Tibial nerve (tissue), 4 donors: ENCODE measurements around the gene CXCL12. TPM values are rescaled to one million over a fixed set of nuclear protein-coding genes. Genes with fewer than 3 reads are reported as not detected.

Experiments used
- DNase-seq, 2 donors: peaks; one replicate each; pipeline ENCODE4 v3.0.0-alpha.2; 2019; ENCODE audit warnings: low spot score in 2 of 2
- H3K27ac ChIP-seq, 4 donors: fragments of 200-600 bp; sonication (generic) in 3 of 4; one replicate each; pipeline ENCODE4 v1.5.1; 2017 to 2019; ENCODE audit warnings: mild to moderate bottlenecking in 1 of 4
- H3K27me3 ChIP-seq, 2 donors: fragments of 200-600 bp; sonication (generic) in 1 of 2; one replicate each; pipeline versions ENCODE4 v1.5.1 to v1.6.0; 2017 to 2019
- H3K36me3 ChIP-seq, 3 donors: fragments of 200-600 bp; sonication (generic); one replicate each; pipeline ENCODE4 v1.5.1; 2018 to 2019
- H3K4me1 ChIP-seq, 4 donors: fragments of 200-600 bp; sonication (generic) in 3 of 4; one replicate each; pipeline ENCODE4 v1.5.1; 2017 to 2019
- H3K4me3 ChIP-seq, 4 donors: fragments of 200-600 bp; sonication (generic) in 3 of 4; one replicate each; pipeline ENCODE4 v1.5.1; 2017 to 2019; ENCODE audit warnings: mild to moderate bottlenecking in 1 of 4, moderate library complexity in 1 of 4
- H3K9me3 ChIP-seq, 4 donors: fragments of 200-600 bp; sonication (generic) in 3 of 4; one replicate each; pipeline ENCODE4 v1.5.1; 2017 to 2019
- CTCF ChIP-seq, 5 experiments: fragments of 200-600 bp in 3 of 5; fragments of 450-650 bp in 2 of 5; sonication (generic) in 3 of 5; IDR thresholded peaks; one replicate each; pipeline ENCODE4 v1.5.1; 2016 to 2019; ENCODE audit warnings: antibody characterized with exemption in 5 of 5, mild to moderate bottlenecking in 3 of 5, moderate library complexity in 2 of 5
- EP300 ChIP-seq, 2 donors: sonication (generic); formaldehyde crosslinking; IDR thresholded peaks; one replicate each; pipeline ENCODE4 v1.6.1; 2017; ENCODE audit warnings: antibody characterized with exemption in 2 of 2, mild to moderate bottlenecking in 1 of 2
- POLR2A ChIP-seq, 2 donors: fragments of 450-650 bp; IDR thresholded peaks; one replicate each; pipeline ENCODE4 v1.6.1; 2017; ENCODE audit warnings: antibody characterized with exemption in 2 of 2, mild to moderate bottlenecking in 2 of 2, moderate library complexity in 2 of 2
- WGBS, 2 donors: methylation state at CpG; one replicate each; pipeline ENCODE4 v1.1.5; 2018; 5-methylcytosine and 5-hydroxymethylcytosine counted together
- total RNA-seq, 4 donors: library from RNA; depleted of rRNA; stranded (reverse); fragments of >200 nt; gene quantifications; one replicate each; pipeline ENCODE4 v1.1.0, GENCODE V29; 2016

The CXCL12 gene
- total RNA-seq, 4 donors from 2014 or later, result 35.0 to 119 (median 86.4) TPM

DNA sequence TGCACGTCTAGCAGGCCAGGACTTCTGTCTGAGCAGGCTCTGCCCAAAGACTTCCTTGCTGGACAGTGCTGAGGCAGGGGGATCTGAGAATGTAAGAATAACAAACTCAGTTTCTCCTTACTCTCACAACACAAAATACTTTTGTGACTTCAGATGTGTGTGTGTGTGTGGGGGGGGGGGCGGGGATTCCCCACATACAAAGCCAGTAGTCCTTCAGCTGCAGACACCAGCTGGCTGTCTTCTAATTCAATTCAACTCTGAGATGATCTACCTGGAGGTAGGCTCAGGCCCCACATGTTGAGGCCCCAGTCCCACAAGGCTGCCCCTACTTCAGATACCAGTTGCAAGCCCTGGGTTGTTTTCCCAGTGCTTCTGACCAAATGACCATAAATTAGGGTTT is 4.7 kb upstream of the CXCL12 start:
- Histone ChIP-seq H3K27ac (no peak overlapping the region), H3K4me3 (no peak overlapping the region), H3K4me1 (peaks cover 0 to 22% (median 0%) of the 10 kb centered on the region in 4 donors), H3K9me3 (no peaks in the 10 kb centered on the region), H3K36me3 (no peaks in the 10 kb centered on the region), H3K27me3 (peaks cover 0 to 17% of the 10 kb centered on the region in 2 donors)
- DNase-seq, result no peak
- TF ChIP-seq CTCF (IDR thresholded peaks at IDR 0.05), result no peak
- 62 to 77% methylated on average over 2 of the region's 2 CpGs for WGBS, 2 donors

DNA sequence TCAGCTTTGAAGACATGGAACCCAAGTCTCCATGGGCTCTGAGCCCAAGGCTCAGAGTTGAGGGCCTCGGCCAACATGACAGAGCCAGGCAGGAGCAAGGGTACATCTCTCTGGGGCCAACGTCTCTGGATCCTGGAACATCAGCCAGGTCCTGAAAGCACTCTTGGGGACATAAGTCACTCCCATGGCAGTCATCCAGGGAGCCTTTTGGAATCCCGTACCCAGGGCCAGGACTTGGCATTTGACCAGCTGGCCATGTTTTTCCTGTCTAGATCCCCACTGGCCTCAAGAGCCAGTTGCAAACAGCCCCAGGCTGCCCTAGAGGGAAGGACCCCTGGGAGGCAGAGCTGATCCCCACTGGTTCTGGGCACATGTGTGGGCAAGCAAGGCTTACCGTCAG is 4.3 kb upstream of the CXCL12 start:
- peaks cover 0 to 21% of the 10 kb centered on the region in 2 donors for H3K27me3 ChIP-seq
- no peak for TF ChIP-seq CTCF (IDR thresholded peaks at IDR 0.05)
- TF ChIP-seq EP300 (IDR thresholded peaks at IDR 0.05), result no peak
- TF ChIP-seq POLR2A (IDR thresholded peaks at IDR 0.05), result no peak
- no peak for DNase-seq

GRCh38 chr10:44388641-44389040 is 3.7 kb upstream of the CXCL12 start:
- no peak for DNase-seq
- Histone ChIP-seq H3K4me3 (no peak overlapping the region), H3K27ac (no peak overlapping the region), H3K4me1 (peaks cover 0 to 31% (median 0%) of the 10 kb centered on the region in 4 donors), H3K36me3 (no peaks in the 10 kb centered on the region), H3K9me3 (no peaks in the 10 kb centered on the region), H3K27me3 (peaks cover 0 to 23% of the 10 kb centered on the region in 2 donors)
- TF ChIP-seq EP300 (IDR thresholded peaks at IDR 0.05) (no peak), CTCF (IDR thresholded peaks at IDR 0.05) (no peak), POLR2A (IDR thresholded peaks at IDR 0.05) (no peak)
- 94 to 95% methylated on average over 6 of the region's 6 CpGs for WGBS, 2 donors

More for the DNA sequence above, 4.3 kb upstream of the CXCL12 start:
- Histone ChIP-seq H3K4me1 (peaks cover 0 to 26% (median 0%) of the 10 kb centered on the region in 4 donors), H3K9me3 (no peaks in the 10 kb centered on the region), H3K4me3 (no peak overlapping the region), H3K27ac (no peak overlapping the region), H3K36me3 (no peaks in the 10 kb centered on the region)
- WGBS, 2 donors, result 64 to 66% methylated on average over 3 to 4 of the region's 4 CpGs

DNA sequence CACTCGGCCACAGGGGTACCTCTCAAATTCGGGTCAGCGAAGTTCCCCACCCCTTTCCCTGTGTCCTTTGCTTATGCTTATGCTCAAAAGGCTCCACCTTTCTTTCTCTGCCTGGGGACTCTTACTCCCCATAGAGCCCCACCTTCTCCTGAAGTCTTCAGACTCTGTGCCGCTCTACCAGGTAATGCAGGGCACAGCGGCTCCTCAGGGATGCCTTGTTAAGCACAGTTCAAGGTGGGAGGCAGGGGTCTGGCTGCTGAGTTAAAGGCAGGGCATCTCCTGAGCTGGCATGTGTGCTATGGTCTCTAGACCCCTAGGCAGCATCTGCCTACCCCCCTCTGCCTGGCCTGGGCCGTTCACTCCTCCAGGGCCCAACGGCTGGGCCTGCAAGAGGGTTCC is 3.0 kb upstream of the CXCL12 start:
- no peak overlapping the region for H3K27ac ChIP-seq
- no peaks in the 10 kb centered on the region for H3K9me3 ChIP-seq
- WGBS, 2 donors, result 89 to 91% methylated on average over 7 of the region's 7 CpGs
- H3K27me3 ChIP-seq, result peaks cover 0 to 26% of the 10 kb centered on the region in 2 donors
- no peak overlapping the region for H3K4me3 ChIP-seq
- TF ChIP-seq EP300 (IDR thresholded peaks at IDR 0.05) (no peak), POLR2A (IDR thresholded peaks at IDR 0.05) (no peak), CTCF (IDR thresholded peaks at IDR 0.05) (no peak)
- H3K36me3 ChIP-seq, result no peaks in the 10 kb centered on the region
- peaks cover 0 to 38% (median 0%) of the 10 kb centered on the region in 4 donors for H3K4me1 ChIP-seq
- DNase-seq, result no peak

- 2 to 4% methylated on average over 29 to 33 of the region's 35 CpGs for WGBS, 2 donors
- Histone ChIP-seq H3K27ac (no peak overlapping the region), H3K9me3 (no peaks in the 10 kb centered on the region), H3K27me3 (peaks cover 0 to 26% of the 10 kb centered on the region in 2 donors), H3K4me1 (peaks cover 0 to 45% (median 0%) of the 10 kb centered on the region in 4 donors), H3K36me3 (no peaks in the 10 kb centered on the region), H3K4me3 (no peak overlapping the region)
- TF ChIP-seq CTCF (IDR thresholded peaks at IDR 0.05) (peak; percentile 82 to 93 (median 89)), POLR2A (IDR thresholded peaks at IDR 0.05) (peak in 1 of 2 donors; percentile 11), EP300 (IDR thresholded peaks at IDR 0.05) (no peak)
- DNase-seq, result peak in 1 of 2 donors; percentile 40
These were observed 1.7 kb upstream of the CXCL12 start for GRCh38 chr10:44386546-44387052.
